ENCODE data around the gene PHLDB3.

Gene PHLDB3

DNA sequence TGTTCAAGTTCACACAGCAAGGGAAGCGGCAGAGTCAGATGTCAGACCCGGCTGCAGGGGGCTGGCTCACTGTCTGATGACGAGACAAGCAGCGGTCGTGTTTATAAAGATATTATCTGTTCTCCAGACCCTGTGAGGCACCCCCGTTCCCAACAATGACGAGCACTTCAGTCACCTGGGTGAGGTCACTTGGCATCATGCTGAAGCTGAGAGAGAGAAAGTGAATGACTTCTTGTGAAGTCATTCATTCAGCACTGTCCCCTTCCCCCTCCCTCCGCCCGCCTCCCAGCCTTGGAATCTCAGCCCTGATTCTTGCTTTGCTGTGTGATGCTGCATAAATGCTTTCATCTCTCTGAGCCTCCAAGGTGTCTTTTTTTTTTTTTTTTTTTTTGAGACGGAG lies 34.3 kb downstream of the PHLDB3 start:
- peak; percentile 6 to 37 for DNase-seq (ENCODE audit: low read depth in 1 of 2, low spot score in 1 of 2)

DNA sequence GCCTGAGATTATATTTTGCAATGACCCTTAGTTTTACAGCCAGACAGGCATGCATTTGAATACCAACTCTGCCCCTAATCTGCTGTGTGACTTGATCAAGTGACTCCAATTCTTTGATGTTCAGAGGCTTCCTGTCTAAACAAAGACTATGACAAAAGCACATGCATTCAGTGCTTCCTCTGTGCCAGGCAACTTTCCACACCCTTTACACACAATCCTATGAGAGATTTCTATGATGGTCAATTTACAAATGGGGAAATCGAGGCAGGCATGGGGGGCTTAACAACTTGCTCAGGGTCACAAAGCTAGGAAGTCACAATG lies 35.4 kb downstream of the PHLDB3 start:
- DNase-seq (ENCODE audit: low read depth in 1 of 2, low spot score in 1 of 2) = no peak

DNA sequence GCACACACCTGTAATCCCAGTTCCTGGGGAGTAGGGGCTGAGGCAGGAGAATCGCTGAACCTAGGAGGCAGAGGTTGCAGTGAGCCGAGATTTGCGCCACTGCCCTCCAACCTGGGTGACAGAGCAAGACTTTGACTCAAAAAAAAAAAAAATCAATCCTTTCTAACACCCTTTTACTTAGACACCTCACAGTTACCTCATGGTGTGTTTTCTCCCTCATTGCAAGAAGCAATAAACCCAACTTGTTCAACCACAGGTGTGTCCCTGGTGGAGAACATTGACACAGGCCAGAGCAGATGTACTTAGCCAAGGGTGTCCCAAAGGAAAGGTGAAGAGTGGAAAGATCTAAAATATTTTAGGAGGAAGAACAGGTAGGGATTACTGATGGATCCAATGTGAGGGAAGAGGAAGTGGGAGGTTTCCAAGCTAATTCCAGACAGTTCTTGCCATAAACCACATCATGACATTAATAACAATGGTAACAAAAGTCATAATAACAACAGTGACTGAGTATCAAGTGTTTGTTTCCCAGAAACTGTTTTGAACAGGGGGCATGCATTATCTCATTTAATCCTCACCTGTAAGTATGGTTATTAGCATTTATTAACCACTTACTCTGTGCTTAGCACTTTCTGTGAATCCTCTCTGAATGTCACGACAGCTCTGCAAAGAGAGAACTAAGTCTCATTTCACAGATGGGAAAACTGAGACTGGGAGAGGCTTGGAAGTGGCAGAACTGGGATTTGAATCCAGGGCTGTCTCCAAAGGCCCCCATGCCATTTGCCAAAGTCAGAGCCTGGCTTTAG lies 36.0 kb downstream of the PHLDB3 start:
- no peak for DNase-seq (ENCODE audit: low read depth in 1 of 2, low spot score in 1 of 2)

DNA sequence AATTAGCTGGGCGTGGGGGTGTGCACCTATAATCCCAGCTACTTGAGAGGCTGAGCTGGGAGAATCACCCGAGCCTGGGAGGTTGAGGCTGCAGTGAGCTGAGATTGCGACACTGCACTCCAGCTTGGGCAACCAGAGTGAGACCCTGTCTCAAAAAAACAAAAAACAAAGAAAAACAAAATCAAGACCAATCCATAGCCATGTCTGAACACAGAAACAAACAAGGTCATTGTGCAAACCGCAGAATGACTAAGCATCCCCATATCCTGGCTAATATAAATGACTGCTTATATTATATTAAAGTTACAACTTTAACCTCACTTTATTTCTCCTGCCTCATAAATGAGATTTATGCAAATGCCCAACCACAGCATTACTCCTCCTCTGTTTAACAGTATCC lies 36.8 kb downstream of the PHLDB3 start:
- DNase-seq (ENCODE audit: low read depth in 1 of 2, low spot score in 1 of 2) = no peak

DNA sequence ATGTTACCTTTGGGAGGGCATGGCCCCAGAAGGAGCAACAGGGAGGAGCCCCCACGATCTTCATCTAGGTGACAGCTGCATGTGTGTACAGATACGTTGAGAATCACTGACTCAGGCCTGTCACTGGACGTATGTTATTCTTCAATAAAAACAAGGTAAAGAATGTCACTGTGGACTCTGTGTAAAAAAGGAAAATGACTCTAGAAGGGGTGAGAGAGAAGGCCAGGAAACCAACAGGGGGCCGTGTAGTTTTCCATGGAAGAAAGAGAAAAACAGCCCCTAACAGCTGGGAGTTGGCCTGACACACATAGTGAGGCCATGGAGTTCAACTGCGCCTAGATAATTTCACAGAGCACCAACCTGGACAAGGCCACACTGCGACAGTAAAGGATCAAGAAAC lies 37.3 kb downstream of the PHLDB3 start:
- no peak for DNase-seq (ENCODE audit: low read depth in 1 of 2, low spot score in 1 of 2)

DNA sequence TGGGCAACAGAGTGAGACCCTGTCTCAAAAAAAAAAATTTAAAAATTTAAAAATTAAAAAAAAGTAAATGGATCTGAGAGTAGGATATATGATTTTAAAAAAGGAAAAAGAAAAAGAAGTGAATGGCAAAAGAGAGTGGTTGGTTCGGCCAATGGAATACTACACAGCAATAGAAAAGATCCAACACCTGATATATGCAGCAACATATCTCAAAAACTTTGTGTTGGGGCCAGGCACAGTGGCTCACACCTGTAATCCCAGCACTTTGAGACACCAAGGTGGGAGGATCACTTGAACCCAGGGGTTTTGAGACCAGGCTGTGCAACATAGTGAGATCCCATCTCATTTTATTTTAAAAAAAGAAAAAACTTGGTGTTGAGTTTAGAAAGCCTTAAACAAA lies 37.8 kb downstream of the PHLDB3 start:
- DNase-seq (ENCODE audit: low read depth in 1 of 2, low spot score in 1 of 2) = no peak

DNA sequence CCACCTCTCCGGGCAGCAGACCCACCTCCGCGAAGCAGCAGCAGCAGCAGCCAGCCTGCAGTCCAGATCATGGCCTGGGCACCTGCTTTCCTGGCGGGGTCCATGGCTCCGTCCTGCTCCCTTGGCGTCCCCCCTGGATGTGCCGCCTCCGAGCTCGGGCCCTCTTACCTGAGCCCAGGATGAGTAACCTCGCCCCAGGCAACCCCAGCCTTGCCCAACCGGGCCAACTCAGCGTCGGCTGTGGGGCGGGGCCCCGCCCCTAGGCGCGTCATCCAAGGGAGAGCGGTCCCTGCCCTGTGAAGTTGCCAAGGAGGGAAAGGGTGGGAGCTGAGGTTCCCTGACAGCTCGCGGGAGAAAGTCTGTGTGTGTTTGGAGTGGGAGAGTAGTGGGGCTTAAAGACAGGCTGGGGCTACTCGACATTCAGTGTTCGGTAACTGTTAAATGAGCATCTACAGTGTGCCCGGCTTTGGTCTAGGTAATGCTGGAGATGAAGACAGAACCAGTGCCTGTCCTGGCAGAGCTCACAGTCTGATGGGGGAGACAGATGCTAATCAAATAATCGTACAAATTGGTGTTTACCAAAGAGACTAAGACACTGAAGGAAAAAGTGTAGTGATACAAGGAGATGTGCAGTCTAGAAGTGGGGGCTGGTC lies 39.0 kb downstream of the PHLDB3 start, which contains the start of gene LYPD3:
TSS of gene LYPD3 (minus strand) at position 141 of the 653 bp plus-strand sequence. CDS start at position 104, 37 bp downstream.
- DNase-seq (ENCODE audit: low read depth in 1 of 2, low spot score in 1 of 2) = no peak

DNA sequence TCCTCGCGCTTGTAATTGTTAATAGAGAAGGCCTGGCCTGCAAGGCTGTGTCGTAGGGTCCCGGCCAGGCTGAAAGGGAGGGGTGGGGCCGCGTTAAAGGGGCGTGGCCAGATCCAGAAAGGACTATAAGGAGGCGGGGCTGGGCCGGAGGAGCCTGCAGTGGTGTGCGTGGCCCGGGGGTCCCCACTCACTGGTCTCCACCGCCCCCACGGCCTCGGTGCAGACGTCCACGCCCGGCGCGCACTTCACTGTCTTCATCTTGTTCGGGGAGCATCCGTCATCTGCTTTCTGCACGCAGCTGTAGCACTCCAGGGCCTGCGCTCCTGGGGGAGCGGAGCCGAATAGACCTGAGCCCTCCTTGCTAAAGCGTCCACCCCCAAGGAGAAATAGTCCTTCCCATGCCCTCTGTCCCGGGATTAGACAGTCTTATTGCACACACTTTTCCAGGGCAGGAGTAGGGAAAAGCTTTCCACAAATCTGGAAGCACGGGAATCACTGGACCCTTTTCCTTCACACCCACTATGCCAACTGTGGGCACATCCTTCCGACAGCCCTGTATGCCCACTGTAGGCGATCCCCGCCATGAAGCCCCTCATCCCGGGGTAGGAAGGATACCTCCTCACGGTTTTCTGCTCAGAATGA lies 40.3 kb downstream of the PHLDB3 start:
- DNase-seq (ENCODE audit: low read depth in 1 of 2, low spot score in 1 of 2) = peak in 1 of 2 donors; percentile 60

DNA sequence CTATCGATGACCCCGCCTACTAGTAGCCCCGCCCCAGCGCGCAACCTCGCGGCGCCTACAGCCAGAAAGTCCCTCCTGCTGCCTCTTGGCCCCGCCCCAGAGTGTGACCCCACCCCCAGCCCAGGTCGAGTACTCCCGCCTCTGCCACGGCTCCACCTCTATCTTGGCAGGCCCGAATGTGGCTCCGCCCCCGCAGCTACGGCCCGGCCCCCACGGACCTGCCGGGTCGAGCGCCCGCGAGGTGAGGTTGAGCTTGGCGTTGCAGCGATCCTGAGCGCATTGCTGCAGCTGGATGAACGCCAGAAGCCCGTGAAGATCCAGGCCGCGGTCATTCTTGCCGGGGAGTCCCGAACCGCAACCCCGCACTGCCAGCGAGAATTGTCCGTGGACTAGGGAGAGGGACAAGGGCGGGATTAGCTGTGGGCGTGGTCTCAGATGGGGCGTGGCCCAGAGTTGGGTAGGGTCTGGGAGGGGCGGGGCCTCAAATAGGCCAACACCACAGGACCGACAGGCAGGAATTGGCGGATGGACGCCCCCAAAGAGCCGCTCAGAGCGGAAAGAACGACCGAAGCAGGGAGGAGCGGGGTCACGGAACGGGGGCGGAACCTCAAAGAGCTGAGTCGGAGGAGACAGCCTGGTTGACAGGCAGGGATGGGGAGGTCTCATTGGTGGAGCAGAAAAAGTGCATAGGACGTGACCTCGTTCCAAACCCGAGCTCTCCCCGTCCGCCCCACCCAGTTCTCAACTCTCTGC lies 41.0 kb downstream of the PHLDB3 start:
- DNase-seq (ENCODE audit: low read depth in 1 of 2, low spot score in 1 of 2) = peak; percentile 98 to 99

DNA sequence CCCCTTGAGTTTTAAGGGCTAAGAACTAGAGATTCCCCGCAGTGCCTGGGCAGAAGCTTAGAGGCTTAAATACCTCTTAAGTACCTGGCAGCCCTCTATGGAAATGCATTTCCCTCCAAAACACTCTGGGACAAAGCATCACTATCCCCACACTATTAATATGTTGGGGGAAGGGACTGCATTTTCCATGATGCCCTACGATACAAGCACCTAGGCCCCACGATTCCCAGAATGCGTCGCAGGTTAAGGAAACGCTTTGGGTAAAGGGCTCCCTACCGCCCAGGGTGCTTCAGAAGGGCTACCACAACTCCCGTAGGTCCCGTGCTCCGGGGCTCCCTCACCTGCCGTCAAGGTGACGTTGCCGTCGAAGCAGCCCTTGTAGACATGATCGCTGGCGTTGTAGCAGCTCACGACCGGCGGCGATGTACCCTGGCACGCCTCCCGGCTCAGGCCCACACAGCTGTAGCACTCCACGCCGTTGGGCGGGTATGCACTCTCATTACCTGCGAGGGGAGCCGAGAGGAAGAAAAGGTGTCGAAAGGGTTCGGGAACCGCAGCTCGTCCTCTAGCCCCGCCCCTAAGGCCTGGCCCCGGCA lies 41.7 kb downstream of the PHLDB3 start:
- no peak for DNase-seq (ENCODE audit: low read depth in 1 of 2, low spot score in 1 of 2)

DNA sequence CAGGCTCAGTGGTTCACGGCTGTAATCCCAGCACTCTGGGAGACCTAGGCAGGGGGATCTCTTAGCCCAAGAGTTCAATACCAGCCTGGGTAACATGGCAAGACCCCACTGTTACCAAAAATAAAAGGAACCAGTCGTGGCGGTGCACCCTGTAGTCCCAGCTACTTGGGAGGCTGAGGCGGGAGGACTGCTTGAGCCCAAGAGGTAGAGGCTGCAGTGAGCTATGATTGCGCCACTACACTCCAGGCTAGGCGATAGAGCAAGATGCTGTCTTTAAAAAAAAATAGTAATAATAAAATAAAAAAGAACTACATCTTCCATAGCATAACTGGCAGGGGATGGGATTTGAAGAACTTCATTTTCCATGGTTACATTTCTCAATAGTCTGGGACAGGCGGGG lies 42.2 kb downstream of the PHLDB3 start:
- no peak for DNase-seq (ENCODE audit: low read depth in 1 of 2, low spot score in 1 of 2)

DNA sequence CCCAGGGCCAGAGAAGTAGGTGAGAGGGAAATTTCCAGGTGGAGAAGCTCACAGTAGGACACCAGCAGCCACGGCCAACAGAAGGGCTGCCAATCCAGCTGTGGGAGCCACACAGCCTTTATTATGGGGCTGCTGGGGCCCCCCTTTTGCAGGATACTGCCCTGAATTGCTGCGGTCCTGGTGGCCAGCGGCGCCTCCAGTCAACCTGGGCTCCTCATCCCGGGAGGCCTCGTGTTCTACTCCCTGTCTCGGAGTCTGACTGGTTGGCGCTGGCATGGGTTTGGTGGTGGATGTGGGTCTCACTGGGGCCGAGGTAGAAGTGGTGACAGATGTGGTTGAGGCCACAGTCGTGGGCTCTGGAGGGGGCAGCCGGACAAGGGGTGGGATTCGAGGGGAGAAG lies 43.2 kb downstream of the PHLDB3 start:
- no peak for DNase-seq (ENCODE audit: low read depth in 1 of 2, low spot score in 1 of 2)

DNA sequence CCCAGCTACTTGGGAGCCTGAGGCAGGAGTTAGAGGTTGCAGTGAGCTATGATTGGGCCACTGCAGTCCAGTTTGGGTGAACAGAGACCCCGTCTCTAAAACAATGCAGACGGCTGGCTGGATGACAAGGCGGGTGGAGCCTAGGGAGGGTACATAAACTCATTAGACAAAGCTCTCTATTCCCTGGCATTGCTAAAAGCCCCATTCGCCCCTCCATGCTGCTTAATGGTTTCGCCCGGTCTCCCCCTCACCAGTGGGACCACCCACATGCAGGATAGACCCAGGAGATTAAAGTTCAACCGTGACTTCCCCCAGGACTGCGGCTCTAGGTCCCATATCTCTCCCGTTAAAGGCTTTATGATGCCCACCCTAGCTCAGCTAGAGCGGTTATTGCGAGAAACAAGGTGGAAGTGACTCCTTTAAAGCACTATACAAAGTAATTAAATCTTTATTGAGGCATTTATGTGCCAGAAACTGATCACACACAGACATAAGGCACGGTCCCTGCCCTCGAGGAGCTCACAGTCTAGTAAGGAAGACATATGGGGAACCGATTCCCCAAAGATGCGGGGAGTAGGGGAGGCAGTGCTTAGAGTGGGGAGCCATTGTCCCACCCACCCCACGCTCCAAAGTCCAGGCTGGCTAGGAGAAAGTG lies 44.1 kb downstream of the PHLDB3 start:
- no peak for DNase-seq (ENCODE audit: low read depth in 1 of 2, low spot score in 1 of 2)

DNA sequence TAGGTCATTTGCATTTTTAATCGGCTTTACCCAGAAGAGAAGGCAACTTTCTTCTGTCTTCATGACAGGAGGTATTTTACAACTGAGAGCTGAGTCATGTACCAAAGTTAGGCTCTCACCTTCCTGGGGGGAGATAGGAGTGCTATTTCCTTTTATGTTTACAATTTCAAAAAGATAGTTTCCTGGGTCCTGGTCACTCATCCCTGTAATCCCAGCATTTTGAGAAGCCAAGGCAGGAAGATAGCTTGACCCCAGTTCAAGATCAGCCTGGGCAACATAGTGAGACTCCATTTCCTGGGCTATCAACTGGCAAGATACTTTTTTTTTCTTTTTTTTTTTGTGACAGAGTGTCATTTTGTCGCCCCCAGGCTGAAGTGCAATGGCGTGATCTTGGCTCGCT lies 46.7 kb downstream of the PHLDB3 start:
- DNase-seq (ENCODE audit: low read depth in 1 of 2, low spot score in 1 of 2) = no peak

DNA sequence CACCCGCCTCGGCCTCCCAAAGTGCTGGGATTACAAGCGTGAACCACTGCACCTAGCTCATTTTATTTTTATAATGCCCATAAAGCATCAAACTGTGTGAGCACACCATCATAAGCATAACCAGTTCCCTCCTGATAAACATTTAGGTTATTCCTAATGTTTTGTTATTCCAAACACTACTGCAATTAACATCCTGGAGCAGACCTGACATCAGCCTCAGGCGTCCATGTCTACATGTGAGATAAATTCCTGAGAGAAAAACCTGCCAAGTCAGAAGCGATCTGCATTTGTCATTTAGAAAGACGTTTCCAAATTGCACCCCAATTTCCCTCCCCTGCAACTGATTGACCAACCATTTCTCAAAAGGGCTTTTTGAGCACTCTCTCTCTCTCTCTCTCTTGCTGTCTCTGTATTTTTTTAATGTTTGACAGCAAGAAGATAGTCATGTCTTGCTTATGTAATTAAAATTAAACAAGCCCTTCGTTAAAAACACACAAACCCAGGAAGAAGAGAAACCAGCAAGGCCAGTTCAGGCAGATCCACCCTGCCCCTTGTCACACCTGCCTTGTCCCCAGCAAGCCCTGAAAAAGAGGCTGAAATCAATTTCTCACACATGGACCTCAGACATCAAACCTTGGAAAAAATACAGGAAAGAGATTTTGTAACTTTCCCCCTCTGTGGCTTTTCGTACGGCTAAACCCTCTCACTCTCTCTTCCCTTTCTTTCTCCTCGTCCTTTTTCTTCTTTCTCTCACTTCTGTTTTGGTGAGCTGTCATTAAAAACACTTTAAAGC lies 49.0 kb downstream of the PHLDB3 start:
- DNase-seq (ENCODE audit: low read depth in 1 of 2, low spot score in 1 of 2) = no peak

DNA sequence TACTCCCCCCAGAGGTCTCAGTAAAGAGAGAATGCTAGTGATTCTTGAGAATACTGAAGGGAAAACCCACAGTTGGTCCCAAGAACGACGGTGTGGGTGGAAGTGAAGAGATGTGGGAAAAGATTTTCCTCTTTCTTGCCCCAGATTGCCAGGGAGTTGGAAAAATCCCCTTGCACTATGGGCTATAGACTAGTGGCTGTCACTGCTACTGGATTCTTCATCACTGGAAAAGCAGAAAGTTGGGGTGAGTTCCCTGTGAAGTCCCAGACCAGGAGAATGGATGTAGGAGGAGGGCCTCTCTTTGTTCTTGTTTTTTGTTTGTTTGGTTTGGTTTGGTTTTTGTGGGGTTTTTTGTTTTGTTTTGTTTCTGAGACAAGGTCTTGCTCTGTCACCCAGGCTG lies 50.5 kb downstream of the PHLDB3 start:
- no peak for DNase-seq (ENCODE audit: low read depth in 1 of 2, low spot score in 1 of 2)

DNA sequence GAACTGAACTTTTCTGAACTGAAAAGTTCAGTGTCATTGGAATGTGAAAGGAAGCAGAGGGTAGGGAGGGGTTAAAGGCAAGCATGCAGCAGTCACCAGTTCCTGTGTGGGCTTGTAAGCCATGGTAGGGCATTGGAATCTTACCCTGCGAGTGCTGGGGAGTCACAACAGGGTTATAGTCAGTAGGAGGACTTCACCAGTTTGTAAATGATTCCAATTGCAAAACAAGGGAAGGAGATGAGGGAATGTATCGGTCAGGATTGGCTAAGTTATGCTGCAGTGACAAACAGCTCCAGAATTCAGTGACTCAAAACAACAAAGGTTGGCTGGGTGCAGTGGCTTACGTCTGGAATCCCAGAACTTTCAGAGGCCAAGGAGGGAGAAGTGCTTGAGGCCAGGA lies 52.0 kb downstream of the PHLDB3 start:
- DNase-seq (ENCODE audit: low read depth in 1 of 2, low spot score in 1 of 2) = no peak

DNA sequence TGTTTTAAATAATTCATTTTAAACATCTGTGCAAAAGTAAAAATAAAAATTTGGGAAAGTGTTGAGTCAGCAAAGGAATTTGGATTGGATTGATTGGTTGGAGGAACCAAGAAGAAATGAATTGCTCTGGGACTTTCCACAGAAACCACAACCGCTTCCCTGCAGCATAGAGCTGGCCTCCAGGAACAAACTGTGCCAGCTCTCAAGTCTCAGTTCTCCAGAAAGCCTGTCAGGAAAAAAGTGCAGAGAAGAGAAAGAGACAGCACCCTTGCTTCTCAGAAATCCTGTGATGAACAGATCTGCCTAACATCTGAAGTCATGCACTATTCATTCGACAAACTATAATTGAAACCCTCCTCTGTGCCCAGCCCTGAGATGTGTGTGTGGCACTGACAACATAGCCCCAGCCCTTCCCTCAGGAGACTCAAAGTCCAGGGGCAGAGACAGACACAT lies 54.0 kb downstream of the PHLDB3 start:
- no peak for DNase-seq (ENCODE audit: low read depth in 1 of 2, low spot score in 1 of 2)

DNA sequence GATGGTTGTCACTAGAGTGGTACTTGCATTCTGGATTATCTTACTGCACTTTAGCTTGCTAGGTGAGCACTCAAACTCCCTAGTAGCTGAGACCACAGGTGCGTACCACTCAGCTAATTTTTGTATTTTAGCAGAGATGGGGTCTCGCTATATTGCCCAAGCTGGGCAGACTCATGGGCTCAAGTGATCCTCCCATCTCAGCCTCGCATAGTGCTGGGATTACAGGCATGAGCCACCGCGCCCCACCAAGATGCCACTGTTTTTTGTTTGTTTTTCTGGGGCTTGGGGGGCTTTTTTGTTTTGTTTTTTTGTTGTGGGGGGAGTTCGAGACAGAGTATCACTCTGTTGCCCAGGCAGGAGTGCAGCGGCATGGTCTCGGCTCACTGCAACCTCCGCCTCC lies 56.9 kb downstream of the PHLDB3 start:
- DNase-seq (ENCODE audit: low read depth in 1 of 2, low spot score in 1 of 2) = no peak

Data from activated CD4-positive, alpha-beta T cell treated with anti-CD3 and anti-CD28 coated beads, Interleukin-2, amount 50 U/mL, for 24 hours (primary cell).